Fibroblast of peridontal ligament (primary cell): ENCODE results near the gene MICALL2.
"Not testable (repeated sequence)": the region's sequence is repeated elsewhere in the genome, so short reads cannot be mapped to it uniquely, and the experiment has no call there.

ENCODE experiments used
- DNase-seq: peaks from one replicate; pipeline ENCODE4 v3.0.0-alpha.2; 2010; ENCODE audit errors: extremely low read depth

MICALL2 gene

GRCh38 chr7:1447551-1448244 lies 11.6 kb downstream of the MICALL2 start:
- DNase-seq = peak; percentile 51

- no peak for DNase-seq
Observed at GRCh38 chr7:1447112-1447511, 12.2 kb downstream of the MICALL2 start.

- DNase-seq = no peak
Observed at GRCh38 chr7:1446620-1447032, 12.6 kb downstream of the MICALL2 start.

GRCh38 chr7:1446026-1446425 lies 13.2 kb downstream of the MICALL2 start:
- DNase-seq = peak; percentile 44

GRCh38 chr7:1445341-1445740 lies 13.9 kb downstream of the MICALL2 start:
- DNase-seq = no peak

- DNase-seq = no peak
Observed at GRCh38 chr7:1444925-1445322, 14.3 kb downstream of the MICALL2 start.

- no peak for DNase-seq
Observed at GRCh38 chr7:1444214-1444924, 14.9 kb downstream of the MICALL2 start.

- DNase-seq = not testable (repeated sequence)
Observed at GRCh38 chr7:1443587-1444200, 15.6 kb downstream of the MICALL2 start.

- no peak for DNase-seq
Observed at GRCh38 chr7:1442355-1443124, 16.7 kb downstream of the MICALL2 start.

- no peak for DNase-seq
Observed at GRCh38 chr7:1441615-1442354, 17.5 kb downstream of the MICALL2 start.

GRCh38 chr7:1440620-1441019 lies 18.6 kb downstream of the MICALL2 start:
- no peak for DNase-seq

- DNase-seq = no peak
Observed at GRCh38 chr7:1439373-1440363, 19.6 kb downstream of the MICALL2 start.

GRCh38 chr7:1438821-1439220 lies 20.4 kb downstream of the MICALL2 start:
- no peak for DNase-seq

GRCh38 chr7:1438208-1438607 lies 21.1 kb downstream of the MICALL2 start:
- no peak for DNase-seq

GRCh38 chr7:1437155-1437880 lies 22.0 kb downstream of the MICALL2 start:
- DNase-seq = no peak

GRCh38 chr7:1436608-1437007 lies 22.7 kb downstream of the MICALL2 start:
- DNase-seq = no peak

- no peak for DNase-seq
Observed at GRCh38 chr7:1434891-1435670, 24.2 kb downstream of the MICALL2 start.

GRCh38 chr7:1434165-1434718 lies 25.0 kb downstream of the MICALL2 start:
- no peak for DNase-seq
